Activated CD4-positive, alpha-beta T cell treated with anti-CD3 and anti-CD28 coated beads, Interleukin-2, amount 10 ng/mL, durations not matched to agents 24 days and 14 days (primary cell): Measurements from ENCODE around the gene CD244. TPM values are rescaled to one million over a fixed set of nuclear protein-coding genes. Genes with fewer than 3 reads are reported as not detected.
A peak's percentile ranks its signal among the peaks of the same experiment; 100 is the strongest.

Experiments used
- DNase-seq: peaks from one replicate; pipeline ENCODE4 v3.0.0; 2022
- H3K27ac Mint-ChIP-seq: one replicate; pipeline ENCODE4 v1.8.0; 2022; ENCODE audit warnings: mild to moderate bottlenecking, mixed read lengths
- H3K27me3 Mint-ChIP-seq: one replicate; pipeline ENCODE4 v1.8.0; 2022; ENCODE audit warnings: mixed read lengths
- H3K36me3 Mint-ChIP-seq: one replicate; pipeline ENCODE4 v1.8.0; 2022; ENCODE audit warnings: low read depth, mild to moderate bottlenecking, mixed read lengths
- H3K4me1 Mint-ChIP-seq: one replicate; pipeline ENCODE4 v1.8.0; 2021; ENCODE audit warnings: mixed read lengths
- H3K4me3 Mint-ChIP-seq: one replicate; pipeline ENCODE4 v1.8.0; 2022; ENCODE audit warnings: mild to moderate bottlenecking, moderate library complexity, mixed read lengths
- H3K9me3 Mint-ChIP-seq: one replicate; pipeline ENCODE4 v1.8.0; 2021; ENCODE audit warnings: mixed read lengths
- intact Hi-C: fragments of 100-400 bp; cut with micrococcal nuclease; formaldehyde crosslinking; loops from one replicate; pipeline ENCODE4 v1.15.1; 2023
- total RNA-seq: library from RNA; stranded (reverse); gene quantifications from 2 replicates; pipeline ENCODE4 v1.2.3, GENCODE V29; 2022

The CD244 gene
- total RNA-seq, 1 donor from 2014 or later, result not detected

GRCh38 chr1:160806784-160807183, 55.9 kb downstream of the CD244 start:
- no peak for DNase-seq
- Mint-ChIP-seq H3K27me3 (peaks cover 8% of the 10 kb centered on the region), H3K27ac (no peak overlapping the region), H3K9me3 (peaks cover 24% of the 10 kb centered on the region), H3K4me1 (peaks cover 2% of the 10 kb centered on the region), H3K36me3 (peaks cover 27% of the 10 kb centered on the region), H3K4me3 (no peak overlapping the region)
- intact Hi-C loops, result no loop called here

GRCh38 chr1:160806109-160806665, 56.5 kb downstream of the CD244 start:
- no peak overlapping the region for H3K27ac Mint-ChIP-seq
- H3K27me3 Mint-ChIP-seq, result peaks cover 8% of the 10 kb centered on the region
- no peak for DNase-seq
- no peak overlapping the region for H3K4me3 Mint-ChIP-seq
- peaks cover 7% of the 10 kb centered on the region for H3K4me1 Mint-ChIP-seq
- H3K36me3 Mint-ChIP-seq, result peaks cover 29% of the 10 kb centered on the region
- H3K9me3 Mint-ChIP-seq, result peaks cover 24% of the 10 kb centered on the region
- intact Hi-C loops, result no loop called here

- DNase-seq, result no peak
- no peak overlapping the region for H3K4me3 Mint-ChIP-seq
- intact Hi-C loops, result loop anchor here (2.0 kb wide), 1 partner anchor 35 kb away; no protein-coding TSS in a partner anchor
- peaks cover 29% of the 10 kb centered on the region for H3K36me3 Mint-ChIP-seq
- peaks cover 10% of the 10 kb centered on the region for H3K27me3 Mint-ChIP-seq
- H3K9me3 Mint-ChIP-seq, result peaks cover 21% of the 10 kb centered on the region
- peaks cover 48% of the 10 kb centered on the region for H3K4me1 Mint-ChIP-seq
- H3K27ac Mint-ChIP-seq, result no peak overlapping the region
Observed at GRCh38 chr1:160801836-160802580, 60.7 kb downstream of the CD244 start.

GRCh38 chr1:160800645-160801408, 61.9 kb downstream of the CD244 start:
- DNase-seq, result peak; percentile 79

GRCh38 chr1:160800142-160800541, 62.5 kb downstream of the CD244 start:
- peak overlapping the region; percentile 74 for H3K27ac Mint-ChIP-seq
- peaks cover 10% of the 10 kb centered on the region for H3K27me3 Mint-ChIP-seq
- peaks cover 62% of the 10 kb centered on the region for H3K4me1 Mint-ChIP-seq
- intact Hi-C loops, result loop anchor here (2.0 kb wide), 1 partner anchor 33 kb away; no protein-coding TSS in a partner anchor
- H3K4me3 Mint-ChIP-seq, result peak overlapping the region; percentile 45
- H3K36me3 Mint-ChIP-seq, result peaks cover 18% of the 10 kb centered on the region
- no peak for DNase-seq
- peaks cover 6% of the 10 kb centered on the region for H3K9me3 Mint-ChIP-seq

More at GRCh38 chr1:160800645-160801408, 61.9 kb downstream of the CD244 start:
- H3K9me3 Mint-ChIP-seq, result peaks cover 13% of the 10 kb centered on the region
- peaks cover 58% of the 10 kb centered on the region for H3K4me1 Mint-ChIP-seq
- no peak overlapping the region for H3K27ac Mint-ChIP-seq
- intact Hi-C loops, result loop anchor here (2.0 kb wide), 1 partner anchor 34 kb away; no protein-coding TSS in a partner anchor
- peaks cover 20% of the 10 kb centered on the region for H3K36me3 Mint-ChIP-seq
- peak overlapping the region; percentile 55 for H3K4me3 Mint-ChIP-seq
- H3K27me3 Mint-ChIP-seq, result peaks cover 10% of the 10 kb centered on the region

GRCh38 chr1:160799641-160800040, 63.0 kb downstream of the CD244 start:
- H3K4me3 Mint-ChIP-seq, result peak overlapping the region; percentile 45
- DNase-seq, result peak; percentile 52
- peak overlapping the region; percentile 74 for H3K27ac Mint-ChIP-seq
- peaks cover 62% of the 10 kb centered on the region for H3K4me1 Mint-ChIP-seq
- peaks cover 15% of the 10 kb centered on the region for H3K36me3 Mint-ChIP-seq
- intact Hi-C loops, result loop anchor here (2.0 to 5.0 kb wide), 2 partner anchors 33 to 57 kb away; no protein-coding TSS in a partner anchor
- H3K9me3 Mint-ChIP-seq, result peaks cover 1% of the 10 kb centered on the region
- peaks cover 6% of the 10 kb centered on the region for H3K27me3 Mint-ChIP-seq

- H3K27ac Mint-ChIP-seq, result no peak overlapping the region
- H3K9me3 Mint-ChIP-seq, result no peaks in the 10 kb centered on the region
- H3K4me1 Mint-ChIP-seq, result peaks cover 62% of the 10 kb centered on the region
- peaks cover 4% of the 10 kb centered on the region for H3K27me3 Mint-ChIP-seq
- H3K4me3 Mint-ChIP-seq, result peak overlapping the region; percentile 48
- peak; percentile 55 for DNase-seq
- intact Hi-C loops, result loop anchor here (5.0 kb wide), 1 partner anchor 56 kb away; no protein-coding TSS in a partner anchor
- H3K36me3 Mint-ChIP-seq, result peaks cover 13% of the 10 kb centered on the region
Observed at GRCh38 chr1:160798439-160798838, 64.2 kb downstream of the CD244 start.

GRCh38 chr1:160797861-160798273, 64.8 kb downstream of the CD244 start:
- Mint-ChIP-seq H3K27ac (no peak overlapping the region), H3K27me3 (peaks cover 4% of the 10 kb centered on the region), H3K9me3 (no peaks in the 10 kb centered on the region), H3K4me3 (peak overlapping the region; percentile 83), H3K36me3 (peaks cover 10% of the 10 kb centered on the region), H3K4me1 (peaks cover 62% of the 10 kb centered on the region)
- intact Hi-C loops, result loop anchor here (2.0 to 5.0 kb wide), 2 partner anchors 41 to 56 kb away; no protein-coding TSS in a partner anchor
- peak; percentile 87 for DNase-seq

- DNase-seq, result peak; percentile 59
- no peaks in the 10 kb centered on the region for H3K9me3 Mint-ChIP-seq
- H3K27ac Mint-ChIP-seq, result peak overlapping the region; percentile 27
- H3K4me3 Mint-ChIP-seq, result peak overlapping the region; percentile 83
- H3K36me3 Mint-ChIP-seq, result peaks cover 7% of the 10 kb centered on the region
- peaks cover 62% of the 10 kb centered on the region for H3K4me1 Mint-ChIP-seq
- intact Hi-C loops, result loop anchor here (2.0 to 5.0 kb wide), 2 partner anchors 42 to 55 kb away; no protein-coding TSS in a partner anchor
- peaks cover 4% of the 10 kb centered on the region for H3K27me3 Mint-ChIP-seq
Observed at GRCh38 chr1:160797271-160797709, 65.4 kb downstream of the CD244 start.

GRCh38 chr1:160795951-160796383, 66.7 kb downstream of the CD244 start, which contains the start of gene LY9:
Gene LY9 (plus strand): TSS chr1:160796174. CDS start chr1:160796188, 14 bp downstream.
- Mint-ChIP-seq H3K27me3 (peaks cover 4% of the 10 kb centered on the region), H3K36me3 (peaks cover 5% of the 10 kb centered on the region), H3K4me3 (peak within 1 kb of the TSS; percentile 83), H3K27ac (peak within 1 kb of the TSS; percentile 83), H3K9me3 (no peaks in the 10 kb centered on the region), H3K4me1 (peaks cover 54% of the 10 kb centered on the region)
- intact Hi-C loops, result loop anchor here (2.0 to 5.0 kb wide), 2 partner anchors 43 to 54 kb away; no protein-coding TSS in a partner anchor
- peak; percentile 93 for DNase-seq

- Mint-ChIP-seq H3K4me1 (peaks cover 40% of the 10 kb centered on the region), H3K27ac (no peak overlapping the region), H3K9me3 (no peaks in the 10 kb centered on the region), H3K4me3 (no peak overlapping the region), H3K27me3 (no peaks in the 10 kb centered on the region), H3K36me3 (no peaks in the 10 kb centered on the region)
- no peak for DNase-seq
- intact Hi-C loops, result no loop called here
Observed at GRCh38 chr1:160794376-160794775, 68.3 kb downstream of the CD244 start.

GRCh38 chr1:160789702-160790611, 72.7 kb downstream of the CD244 start:
- Mint-ChIP-seq H3K36me3 (no peaks in the 10 kb centered on the region), H3K27me3 (peaks cover 8% of the 10 kb centered on the region), H3K9me3 (no peaks in the 10 kb centered on the region), H3K4me1 (no peaks in the 10 kb centered on the region), H3K27ac (no peak overlapping the region), H3K4me3 (no peak overlapping the region)
- peak; percentile 55 for DNase-seq
- intact Hi-C loops, result loop anchor here (1.0 kb wide), 1 partner anchor 11 kb away; no protein-coding TSS in a partner anchor
